Colon (tissue), 2 donors: ENCODE results near the gene PGPEP1.
"Not testable (repeated sequence)": the region's sequence is repeated elsewhere in the genome, so short reads cannot be mapped to it uniquely, and the experiment has no call there.

Experiments used
- FAIRE-seq: peaks from 2 replicates; lab custom pipeline; 2012; peaks lifted over from hg19 to GRCh38; lab: Jason Lieb, UNC
- donor health status: control.
- donor health status: control.

The PGPEP1 gene

DNA sequence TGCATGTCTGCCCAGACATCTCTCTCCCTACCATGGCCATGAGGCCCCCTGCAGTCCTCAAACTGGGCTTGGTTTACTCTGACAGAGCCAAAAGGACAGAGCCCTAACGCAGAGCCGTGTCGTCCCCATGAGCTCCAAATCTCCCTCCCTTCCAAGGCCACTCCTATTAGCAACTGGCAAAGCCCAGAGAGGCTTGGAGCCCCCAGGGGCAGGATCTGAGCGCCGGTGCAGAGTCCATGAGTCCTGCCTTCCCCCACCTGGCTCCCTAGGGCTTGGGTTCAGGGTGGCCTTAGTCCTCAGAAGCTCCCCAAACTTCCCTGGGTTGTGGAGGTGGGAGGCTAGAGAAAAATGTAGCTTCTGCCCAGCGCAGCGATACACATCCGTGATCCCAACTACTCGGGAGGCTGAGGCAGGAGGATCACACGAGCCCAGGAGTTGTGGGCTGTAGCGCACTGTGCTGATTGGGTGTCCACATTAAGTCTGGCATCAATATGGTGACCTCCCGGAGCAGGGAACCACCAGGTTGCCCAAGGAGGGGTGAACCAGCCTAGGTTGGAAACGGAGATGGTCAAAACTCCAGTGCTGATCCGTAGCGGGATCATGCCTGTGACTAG is 7.4 kb upstream of the PGPEP1 start:
- no peak for FAIRE-seq

DNA sequence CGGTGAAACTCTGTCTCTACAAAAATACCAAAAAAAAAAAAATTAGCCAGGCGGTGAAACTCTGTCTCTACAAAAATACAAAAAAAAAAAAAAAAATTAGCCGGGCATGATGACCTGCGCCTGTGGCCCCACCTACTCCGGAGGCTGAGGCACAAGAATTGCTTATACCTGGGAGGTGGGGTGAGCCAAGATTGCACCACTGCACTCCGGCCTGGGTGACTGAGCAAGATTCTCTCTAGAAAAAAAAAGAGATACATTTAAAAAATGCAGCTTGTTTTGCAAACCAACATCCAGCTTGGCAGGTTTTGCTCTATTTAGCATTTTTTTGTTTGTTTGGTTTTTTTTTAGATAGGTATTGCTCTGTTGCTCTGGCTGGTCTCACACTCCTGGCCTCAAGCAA is 6.7 kb upstream of the PGPEP1 start:
- no peak for FAIRE-seq

DNA sequence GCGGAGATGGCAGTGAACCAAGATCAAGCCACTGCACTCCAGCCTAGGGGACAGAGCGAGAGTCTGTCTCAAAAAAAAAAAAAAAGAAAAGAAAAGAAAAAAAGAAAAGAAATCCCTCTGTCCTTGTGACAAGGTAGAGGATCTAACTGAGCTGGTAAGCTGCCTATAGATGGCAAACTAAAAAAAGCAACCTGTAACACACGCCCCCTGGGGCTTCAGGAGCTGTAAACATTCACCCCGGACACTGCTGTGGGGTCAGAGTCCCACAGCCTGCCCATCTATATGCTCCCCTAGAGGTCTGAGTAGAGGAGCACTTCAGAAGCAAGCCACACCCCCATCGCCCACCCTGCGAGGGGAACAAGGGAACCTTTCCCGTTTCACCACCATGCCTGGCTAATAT is 4.3 kb upstream of the PGPEP1 start:
- no peak for FAIRE-seq

DNA sequence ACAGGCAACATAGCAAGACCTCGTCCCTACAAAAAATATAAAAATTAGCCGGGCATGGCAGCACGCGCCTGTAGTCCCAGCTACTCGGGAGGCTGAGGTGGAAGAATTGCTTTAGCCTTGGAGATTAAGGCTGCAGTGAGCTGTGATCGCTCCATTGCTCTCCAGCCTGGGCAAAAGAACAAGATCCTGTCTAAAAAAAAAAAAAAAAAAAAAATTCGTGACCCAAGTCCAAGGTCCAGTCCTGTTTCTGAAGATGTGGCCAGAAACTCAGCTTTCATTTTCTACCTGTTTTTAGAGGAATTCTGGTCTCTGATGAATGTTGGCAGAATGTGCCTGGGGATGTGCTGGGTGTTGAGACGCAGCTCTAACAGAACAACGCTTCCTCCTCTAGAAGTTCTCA is 1.9 kb upstream of the PGPEP1 start:
- FAIRE-seq: no peak

DNA sequence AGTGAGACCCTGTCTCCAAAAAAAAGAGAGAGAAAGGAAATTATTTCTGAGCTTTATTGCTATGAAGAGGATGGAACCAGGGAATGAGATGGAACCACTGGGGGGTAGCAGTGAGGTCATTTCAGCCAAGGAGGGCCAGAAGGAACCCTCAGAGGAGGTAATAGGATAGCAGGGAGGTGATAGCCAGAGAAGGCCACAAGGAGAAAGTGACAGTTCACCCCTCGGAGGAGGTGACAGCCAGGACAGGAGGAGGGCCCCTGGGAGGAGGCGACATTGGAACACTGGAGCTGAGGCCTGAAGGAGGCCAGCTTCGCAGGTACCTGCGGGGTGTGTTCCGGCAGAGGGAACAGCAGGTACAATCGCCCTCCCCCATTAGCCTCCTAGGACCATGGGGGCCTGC is 675 bp upstream of the PGPEP1 start:
- FAIRE-seq: no peak

DNA sequence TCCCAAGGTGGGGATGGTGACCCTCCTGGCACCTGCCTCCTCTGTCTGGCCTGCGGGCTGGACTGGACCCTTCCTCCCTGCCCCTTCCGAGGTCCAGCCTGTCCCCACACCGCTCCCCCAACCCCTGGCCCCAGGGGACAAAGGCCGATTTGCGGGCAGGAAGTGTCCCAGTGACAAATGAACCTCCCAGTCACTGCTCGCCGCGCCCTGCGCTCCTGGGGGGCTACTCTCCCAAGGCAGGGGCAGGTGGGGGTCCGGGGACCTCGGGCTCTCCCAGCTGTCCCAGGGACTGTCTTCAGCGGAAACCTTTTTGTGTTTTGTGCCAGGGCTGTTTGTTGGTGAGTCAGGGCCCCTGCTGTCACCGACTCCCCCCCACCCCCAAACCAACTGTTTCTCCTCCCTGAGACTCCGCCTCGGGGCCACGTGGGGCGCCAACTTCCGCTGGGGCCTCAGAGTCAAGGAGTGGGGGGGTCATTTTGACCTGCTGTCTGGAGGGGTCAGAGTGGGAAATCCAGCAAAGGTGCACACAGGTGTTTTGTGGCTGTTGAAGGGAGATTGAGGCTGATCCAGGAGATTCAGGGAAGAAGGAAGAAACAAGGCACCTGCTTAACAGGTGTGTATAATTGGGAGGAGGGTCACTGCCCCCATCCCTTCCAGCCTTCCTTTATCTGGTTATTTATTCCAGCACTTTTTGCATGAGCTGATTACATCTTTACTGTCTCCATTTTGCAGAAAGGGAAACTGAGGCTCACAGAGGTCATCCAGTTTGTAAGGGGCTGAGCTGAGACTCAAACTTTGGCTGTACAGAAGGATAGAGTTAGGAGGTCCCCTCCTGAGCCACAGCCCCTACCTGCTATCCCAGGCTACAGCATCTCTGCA is 831 bp downstream of the PGPEP1 start:
- FAIRE-seq: no peak

DNA sequence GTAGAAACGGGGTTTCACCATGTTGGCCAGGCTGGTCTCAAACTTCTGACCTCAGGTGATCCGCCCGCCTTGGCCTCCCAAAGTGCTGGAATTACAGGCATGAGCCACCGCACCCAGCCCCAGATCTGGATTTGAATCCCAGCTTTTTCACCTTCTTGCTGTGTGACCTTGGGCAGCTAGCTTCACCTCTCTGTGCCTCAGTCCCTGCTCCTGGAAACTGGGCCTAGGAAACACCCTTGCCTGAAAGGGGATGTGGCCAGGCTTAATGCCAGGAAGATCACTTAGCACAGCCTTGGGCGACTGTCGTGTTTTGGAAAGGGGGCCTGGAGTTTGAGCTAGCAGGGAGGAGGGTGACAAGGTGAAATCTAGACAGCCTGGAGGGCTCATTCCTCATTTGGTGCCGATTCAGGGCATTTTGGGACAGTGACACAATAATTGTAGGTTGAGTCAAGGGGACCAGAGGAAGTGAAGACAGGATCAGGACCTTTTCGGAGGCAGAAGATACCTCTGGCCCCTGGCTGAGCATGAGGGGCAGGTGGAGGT is 1.8 kb downstream of the PGPEP1 start:
- no peak for FAIRE-seq

DNA sequence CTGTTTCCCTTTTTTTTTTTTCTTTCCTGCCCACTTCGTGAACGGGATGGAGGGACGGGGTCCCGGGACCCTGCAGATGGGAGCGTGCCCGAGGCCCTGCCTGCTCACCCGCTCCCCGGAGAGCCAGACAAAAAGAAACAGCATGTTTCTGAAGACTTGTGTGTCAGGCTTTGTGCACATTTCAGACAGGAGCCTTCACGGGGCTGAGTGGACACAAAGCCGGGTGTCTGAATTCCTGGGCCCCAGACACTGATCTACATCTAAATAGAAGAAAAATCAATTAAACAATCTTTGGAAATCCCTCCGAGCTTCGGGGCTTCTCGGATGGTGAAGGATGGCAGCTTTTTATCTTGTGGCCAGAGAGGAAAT is 4.2 kb downstream of the PGPEP1 start:
- no peak for FAIRE-seq

DNA sequence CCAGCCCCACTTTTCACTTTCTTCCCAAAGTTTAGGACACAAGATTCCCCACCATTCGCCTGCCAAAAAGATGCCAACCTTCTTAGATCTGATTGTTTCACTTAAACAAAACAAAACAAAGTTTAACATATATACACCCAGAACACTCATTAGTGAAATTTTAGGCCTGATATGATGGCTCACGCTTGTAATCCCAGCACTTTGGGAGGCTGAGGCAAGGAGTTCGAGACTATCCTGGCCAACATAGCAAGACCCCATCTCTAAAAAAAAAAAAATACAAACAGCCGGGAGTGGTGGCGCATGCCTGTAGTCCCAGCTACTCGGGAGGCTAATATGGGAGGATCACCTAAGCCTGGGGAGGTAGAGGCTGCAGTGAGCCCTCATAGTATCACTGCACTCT is 4.9 kb downstream of the PGPEP1 start:
- no peak for FAIRE-seq

DNA sequence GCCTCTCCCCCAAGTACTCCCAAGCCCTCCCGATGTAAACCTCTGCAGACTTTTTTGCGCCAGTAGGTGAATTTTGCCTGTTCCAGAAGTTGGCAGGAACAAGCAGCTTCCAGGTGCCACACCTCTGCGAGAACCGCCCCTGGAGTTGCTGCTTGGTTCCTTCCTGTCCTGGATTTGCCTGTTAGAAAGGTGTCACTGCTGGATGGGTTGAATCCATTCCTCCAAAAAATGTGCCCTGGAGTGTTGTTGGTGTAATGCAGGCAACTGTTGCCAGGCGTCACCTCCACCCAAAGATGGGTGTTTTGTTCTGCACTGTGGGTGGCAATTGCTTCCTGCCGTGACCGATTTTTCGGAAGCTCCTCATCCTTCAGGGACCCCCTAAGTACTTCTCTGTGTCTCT is 5.7 kb downstream of the PGPEP1 start:
- no peak for FAIRE-seq

DNA sequence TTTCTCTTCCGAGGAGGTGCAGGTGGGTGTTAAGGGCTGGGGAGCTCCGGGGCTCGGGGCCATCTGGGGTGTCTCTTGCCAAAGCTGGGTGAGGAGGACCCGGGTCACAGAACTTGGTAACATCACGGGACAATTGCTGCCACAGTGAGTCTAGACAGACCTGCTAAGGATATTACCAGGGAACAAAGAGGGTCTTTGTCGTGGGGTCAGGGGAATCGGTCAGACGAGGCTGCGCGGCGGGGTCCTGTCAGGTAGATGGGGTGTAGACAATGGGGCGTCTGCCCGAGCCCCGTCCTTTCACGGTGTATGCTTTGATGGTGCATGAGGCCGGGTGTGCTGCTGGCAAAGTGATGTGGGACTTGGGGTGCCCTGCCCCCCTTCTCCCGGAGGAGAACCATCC is 7.8 kb downstream of the PGPEP1 start:
- FAIRE-seq: no peak

DNA sequence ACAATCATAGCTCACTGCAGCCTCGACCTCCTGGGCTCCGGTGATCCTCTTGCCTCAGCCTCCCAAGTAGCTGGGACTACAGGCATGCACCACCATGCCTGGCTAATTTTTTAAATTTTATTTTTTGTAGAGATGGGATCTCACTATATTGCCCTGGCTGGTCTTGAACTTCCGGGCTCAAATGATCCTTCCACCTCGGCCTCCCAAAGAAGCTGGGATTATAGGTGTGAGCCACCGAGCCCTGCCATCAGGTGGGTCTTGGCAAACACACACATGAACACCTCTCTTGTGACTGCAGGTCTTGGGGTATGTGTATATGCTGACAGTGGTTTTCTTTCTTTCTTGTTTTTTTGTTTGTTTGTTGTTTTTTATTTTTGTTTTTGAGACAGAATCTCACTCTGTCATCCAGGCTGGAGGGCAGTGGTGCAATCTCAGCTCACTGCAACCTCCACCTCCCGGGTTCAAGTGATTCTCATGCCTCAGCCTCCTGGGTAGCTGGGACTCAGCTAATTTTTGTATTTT is 8.5 kb downstream of the PGPEP1 start:
- not testable (repeated sequence) for FAIRE-seq

DNA sequence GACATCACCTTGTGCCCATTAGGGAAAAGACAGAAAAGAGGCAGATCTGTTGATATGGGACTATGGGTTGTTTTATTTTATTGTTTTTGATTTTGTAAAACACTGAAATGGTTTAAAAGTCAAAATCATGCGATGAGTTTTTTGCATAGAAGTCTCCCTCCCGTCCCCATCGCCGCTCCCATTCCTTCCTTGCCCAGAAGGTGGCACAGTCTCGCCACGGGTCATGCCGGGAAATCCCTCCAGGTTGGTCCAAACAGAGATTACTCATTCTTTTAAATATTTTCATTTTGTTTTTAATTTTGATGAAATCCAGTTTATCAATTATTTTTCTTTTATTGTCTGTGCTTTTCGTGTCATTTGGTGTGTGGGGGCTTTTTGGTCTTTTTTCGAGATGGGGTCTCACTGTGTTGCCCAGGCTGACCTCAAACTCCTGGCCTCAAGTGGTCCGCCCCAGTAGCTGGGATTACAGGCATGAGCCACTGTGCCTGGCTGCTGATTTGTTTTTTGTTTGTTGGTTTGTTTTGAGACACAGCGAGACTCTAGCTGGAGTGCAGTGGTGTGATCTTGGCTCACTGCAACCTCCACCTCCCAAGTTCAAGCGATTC is 9.2 kb downstream of the PGPEP1 start:
- no peak for FAIRE-seq

DNA sequence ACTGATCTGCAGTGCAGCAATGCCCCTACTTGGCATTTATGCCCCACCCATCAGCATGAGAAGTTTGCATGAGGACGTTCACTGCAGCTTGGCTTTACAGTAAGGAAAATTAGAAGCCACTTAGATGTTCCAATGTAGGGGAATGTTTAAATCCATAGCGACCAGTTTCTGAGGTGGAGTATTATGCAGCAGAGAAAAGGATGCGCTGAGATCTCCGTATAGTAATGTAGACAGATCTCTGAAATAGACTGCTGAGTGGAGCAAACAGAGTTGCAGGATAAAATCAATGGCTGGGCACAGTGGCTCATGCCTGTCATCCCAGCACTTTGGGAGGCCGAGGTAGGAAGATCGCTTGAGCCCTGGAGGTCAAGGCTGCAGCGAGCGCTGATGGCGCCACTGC is 10.1 kb downstream of the PGPEP1 start:
- no peak for FAIRE-seq

DNA sequence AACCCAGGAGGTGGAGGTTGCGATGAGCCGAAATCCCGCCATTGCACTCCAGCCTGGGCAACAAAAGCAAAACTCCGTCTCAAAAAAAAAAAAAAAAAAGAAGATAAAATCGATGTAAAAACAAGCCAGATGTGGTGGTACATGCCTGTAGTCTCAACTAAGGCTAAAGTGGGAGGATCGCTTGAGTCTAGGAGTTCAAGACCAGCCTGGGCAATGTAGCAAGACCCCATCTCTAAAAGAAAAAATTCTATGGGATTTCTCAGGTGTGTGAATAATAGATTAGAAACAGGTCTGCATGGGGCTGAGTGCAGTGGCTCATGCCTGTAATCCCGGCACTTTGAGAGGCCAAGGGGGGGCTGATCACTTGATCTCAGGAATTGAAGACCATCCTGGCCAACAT is 11.1 kb downstream of the PGPEP1 start:
- FAIRE-seq: no peak

DNA sequence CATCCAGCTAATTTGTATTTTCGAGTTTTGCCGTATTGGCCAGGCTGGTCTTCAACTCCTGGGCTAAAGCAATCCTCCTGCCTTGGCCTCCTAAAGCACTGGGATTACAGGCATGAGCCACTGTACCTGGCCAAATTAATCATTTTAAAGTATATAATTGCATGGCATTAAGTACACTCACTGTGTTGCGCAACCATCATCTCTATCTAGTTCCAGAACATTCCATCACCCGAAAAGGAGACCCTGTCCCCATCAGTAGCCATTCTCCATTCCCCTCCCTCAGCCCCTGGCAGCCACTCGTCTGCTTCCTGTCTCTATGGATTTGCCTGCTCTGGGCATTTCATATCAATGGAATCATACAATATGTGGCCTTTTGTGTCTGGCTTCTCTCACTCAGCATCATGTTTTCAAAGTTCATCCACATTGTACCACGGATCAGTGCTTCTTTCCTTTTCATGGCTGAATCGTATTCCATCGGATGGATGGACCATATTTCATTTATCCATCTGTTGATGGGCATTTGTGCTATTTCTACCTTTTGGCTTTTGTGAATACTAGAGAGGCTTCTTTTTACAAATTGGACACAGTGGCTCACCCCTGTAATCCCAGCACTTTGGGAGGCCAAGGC is 13.1 kb downstream of the PGPEP1 start:
- FAIRE-seq: no peak

DNA sequence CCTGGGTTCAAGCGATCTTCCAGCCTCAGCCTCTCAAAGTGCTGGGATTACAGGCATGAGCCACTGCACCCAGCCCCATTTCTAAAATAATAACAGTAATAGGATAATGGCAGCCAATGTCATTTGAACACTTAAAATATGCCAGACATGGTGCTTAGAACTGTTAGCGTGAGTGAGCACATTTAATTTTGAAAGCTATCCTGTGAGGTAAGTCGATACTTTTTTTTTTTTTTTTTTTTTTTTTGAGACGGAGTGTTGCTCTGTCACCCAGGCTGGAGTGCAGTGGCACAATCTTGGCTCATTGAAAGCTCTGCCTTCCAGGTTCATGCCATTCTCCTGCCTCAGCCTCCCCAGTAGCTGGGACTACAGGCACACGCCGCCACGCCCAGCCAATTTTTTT is 14.3 kb downstream of the PGPEP1 start:
- FAIRE-seq: not testable (repeated sequence)

DNA sequence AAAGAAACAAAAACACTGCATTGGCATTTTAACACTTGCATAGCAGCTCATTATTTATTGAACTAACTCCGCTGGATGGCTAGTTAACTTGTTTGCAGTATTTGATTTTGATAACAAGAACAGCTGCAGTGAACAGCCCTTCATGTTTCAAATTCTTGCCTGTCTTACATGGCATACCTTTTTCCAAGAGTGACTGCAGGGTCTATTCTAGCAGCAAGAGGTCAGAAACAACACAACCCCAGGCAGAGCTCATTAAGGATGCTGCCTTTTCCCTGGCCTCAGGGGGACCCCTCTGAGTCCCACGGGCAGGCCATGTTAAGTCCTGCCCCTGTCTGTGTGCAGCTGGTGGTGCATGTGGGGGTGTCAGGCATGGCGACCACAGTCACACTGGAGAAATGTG is 16.6 kb downstream of the PGPEP1 start:
- FAIRE-seq: no peak

DNA sequence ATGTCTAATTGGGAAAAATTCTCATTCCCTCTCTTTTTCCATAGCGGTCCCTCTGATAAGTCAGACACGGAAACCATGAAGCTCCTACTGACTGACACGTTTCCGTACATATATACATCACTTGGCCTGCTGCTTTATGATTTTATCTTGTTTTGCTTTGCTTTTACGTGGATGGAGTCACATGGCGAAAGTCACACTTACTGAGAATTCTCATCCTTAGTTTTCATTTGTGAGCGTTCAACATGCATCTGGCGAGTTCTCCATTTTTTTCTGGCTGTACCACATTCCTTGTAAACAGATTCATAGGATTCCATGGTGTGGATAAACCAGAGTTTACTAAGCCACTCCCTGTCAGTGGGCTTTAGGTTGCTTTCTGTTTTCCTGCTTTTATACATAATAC is 21.2 kb downstream of the PGPEP1 start:
- no peak for FAIRE-seq

DNA sequence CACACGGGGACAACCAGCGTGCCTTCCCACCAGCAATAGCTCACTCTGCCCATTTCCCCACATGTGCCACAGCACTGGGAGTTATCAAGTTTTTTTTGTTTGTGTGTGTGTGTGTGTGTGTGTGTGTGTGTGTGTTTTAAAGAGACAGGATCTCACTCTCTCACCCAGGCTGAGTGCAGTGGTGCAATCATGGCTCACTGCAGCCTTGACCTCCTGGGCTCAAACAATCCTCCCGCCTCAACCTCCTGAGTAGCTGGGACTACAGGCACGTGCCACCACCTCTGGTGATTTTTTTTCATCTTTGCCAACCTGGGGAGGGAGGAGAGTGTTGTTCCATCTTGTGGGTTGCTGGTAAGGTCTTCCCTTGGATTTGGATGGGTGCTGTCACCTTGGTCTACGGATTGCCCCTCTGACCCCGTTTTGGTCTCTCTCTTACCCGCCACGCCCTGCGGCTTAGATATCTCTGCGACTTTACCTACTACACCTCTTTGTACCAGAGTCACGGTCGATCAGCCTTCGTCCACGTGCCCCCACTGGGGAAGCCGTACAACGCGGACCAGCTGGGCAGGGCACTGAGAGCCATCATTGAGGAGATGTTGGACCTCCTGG is 22.6 kb downstream of the PGPEP1 start:
- FAIRE-seq: no peak

DNA sequence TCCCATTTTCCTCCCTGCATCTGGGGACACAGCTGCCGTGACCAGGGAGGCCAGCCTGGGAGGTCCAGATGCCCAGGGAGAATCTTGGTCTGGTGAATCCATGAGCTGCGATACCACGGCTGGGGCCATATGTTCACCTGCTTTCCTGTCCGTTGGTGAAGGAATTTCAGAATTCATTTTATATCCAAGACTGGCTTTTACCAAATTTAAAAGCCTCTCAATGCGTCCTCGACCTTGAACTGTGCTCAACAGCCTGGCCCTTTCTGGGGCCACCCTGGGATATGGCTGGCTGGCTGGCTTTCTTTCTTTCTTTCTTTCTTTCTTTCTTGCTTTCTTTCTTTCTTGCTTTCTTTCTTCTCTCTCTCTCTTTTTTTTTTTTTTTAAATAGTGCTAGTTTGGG is 23.4 kb downstream of the PGPEP1 start:
- FAIRE-seq: no peak

DNA sequence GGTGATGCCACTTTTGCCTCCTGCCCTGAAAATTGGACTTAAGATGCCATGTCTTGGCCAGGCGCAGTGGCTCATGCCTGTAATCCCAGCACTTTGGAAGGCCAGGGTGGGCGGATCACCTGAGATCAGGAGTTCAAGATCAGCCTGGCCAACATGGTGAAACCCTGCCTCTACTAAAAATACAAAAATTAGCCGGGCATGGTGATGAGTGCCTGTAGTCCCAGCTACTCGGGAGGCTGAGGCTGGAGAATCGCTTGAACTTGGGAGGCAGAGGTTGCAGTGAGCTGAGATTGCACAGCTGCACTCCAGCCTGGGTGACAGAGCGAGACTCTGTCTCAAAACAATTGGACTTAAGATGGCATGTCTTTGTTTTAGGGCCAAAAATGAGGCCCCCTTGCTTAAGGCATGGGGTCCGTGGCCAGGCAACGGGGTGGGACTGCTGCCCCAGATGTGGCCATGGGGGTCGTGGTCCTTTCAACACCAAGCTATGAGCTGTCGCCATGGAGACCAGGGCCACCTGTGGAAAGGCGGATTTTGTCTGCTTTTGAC is 24.0 kb downstream of the PGPEP1 start:
- not testable (repeated sequence) for FAIRE-seq
